Measurements from ENCODE around the gene MMP7.

MMP7 gene

GRCh38 chr11:102530558-102530957 is at the start of gene MMP7:
MMP7 (minus strand) TSS chr11:102530747; CDS start chr11:102530700, 47 bp downstream.
- no peak for DNase-seq (ENCODE audit: low read depth in 2 of 2)

GRCh38 chr11:102577723-102578122 is 47.2 kb upstream of the MMP7 start:
- DNase-seq (ENCODE audit: low read depth in 2 of 2), result no peak

GRCh38 chr11:102577182-102577581 is 46.6 kb upstream of the MMP7 start:
- no peak for DNase-seq (ENCODE audit: low read depth in 2 of 2)

- no peak for DNase-seq (ENCODE audit: low read depth in 2 of 2)
Measured at GRCh38 chr11:102576350-102576749, 45.8 kb upstream of the MMP7 start.

- DNase-seq (ENCODE audit: low read depth in 2 of 2), result no peak
Measured at GRCh38 chr11:102575012-102575411, 44.5 kb upstream of the MMP7 start.

GRCh38 chr11:102573851-102574250 is 43.3 kb upstream of the MMP7 start:
- no peak for DNase-seq (ENCODE audit: low read depth in 2 of 2)

- no peak for DNase-seq (ENCODE audit: low read depth in 2 of 2)
Measured at GRCh38 chr11:102572554-102573220, 42.1 kb upstream of the MMP7 start.

GRCh38 chr11:102568851-102569250 is 38.3 kb upstream of the MMP7 start:
- no peak for DNase-seq (ENCODE audit: low read depth in 2 of 2)

- DNase-seq (ENCODE audit: low read depth in 2 of 2), result no peak
Measured at GRCh38 chr11:102566112-102566511, 35.6 kb upstream of the MMP7 start.

GRCh38 chr11:102564110-102564509 is 33.6 kb upstream of the MMP7 start:
- DNase-seq (ENCODE audit: low read depth in 2 of 2), result no peak

- DNase-seq (ENCODE audit: low read depth in 2 of 2), result no peak
Measured at GRCh38 chr11:102561636-102562035, 31.1 kb upstream of the MMP7 start.

GRCh38 chr11:102560555-102561011 is 30.0 kb upstream of the MMP7 start:
- no peak for DNase-seq (ENCODE audit: low read depth in 2 of 2)

- DNase-seq (ENCODE audit: low read depth in 2 of 2), result no peak
Measured at GRCh38 chr11:102559839-102560238, 29.3 kb upstream of the MMP7 start.

GRCh38 chr11:102555091-102555490 is 24.5 kb upstream of the MMP7 start:
- no peak for DNase-seq (ENCODE audit: low read depth in 2 of 2)

- DNase-seq (ENCODE audit: low read depth in 2 of 2), result no peak
Measured at GRCh38 chr11:102553835-102554282, 23.3 kb upstream of the MMP7 start.

- no peak for DNase-seq (ENCODE audit: low read depth in 2 of 2)
Measured at GRCh38 chr11:102552447-102553194, 22.1 kb upstream of the MMP7 start.

- no peak for DNase-seq (ENCODE audit: low read depth in 2 of 2)
Measured at GRCh38 chr11:102552020-102552419, 21.5 kb upstream of the MMP7 start.

- no peak for DNase-seq (ENCODE audit: low read depth in 2 of 2)
Measured at GRCh38 chr11:102551169-102551781, 20.7 kb upstream of the MMP7 start.

GRCh38 chr11:102546923-102547471 is 16.4 kb upstream of the MMP7 start:
- no peak for DNase-seq (ENCODE audit: low read depth in 2 of 2)

GRCh38 chr11:102546427-102546826 is 15.9 kb upstream of the MMP7 start:
- DNase-seq (ENCODE audit: low read depth in 2 of 2), result no peak

GRCh38 chr11:102545701-102546100 is 15.2 kb upstream of the MMP7 start:
- no peak for DNase-seq (ENCODE audit: low read depth in 2 of 2)

GRCh38 chr11:102544594-102544993 is 14.0 kb upstream of the MMP7 start:
- DNase-seq (ENCODE audit: low read depth in 2 of 2), result no peak

Measured in activated CD4-positive, alpha-beta T cell treated with anti-CD3 and anti-CD28 coated beads for 24 hours (primary cell).